Measurements from ENCODE around the gene ZNF20.
A peak's percentile ranks its signal among the peaks of the same experiment; 100 is the strongest.
"Not testable (repeated sequence)": the region's sequence is repeated elsewhere in the genome, so short reads cannot be mapped to it uniquely, and the experiment has no call there.

Gene ZNF20

DNA sequence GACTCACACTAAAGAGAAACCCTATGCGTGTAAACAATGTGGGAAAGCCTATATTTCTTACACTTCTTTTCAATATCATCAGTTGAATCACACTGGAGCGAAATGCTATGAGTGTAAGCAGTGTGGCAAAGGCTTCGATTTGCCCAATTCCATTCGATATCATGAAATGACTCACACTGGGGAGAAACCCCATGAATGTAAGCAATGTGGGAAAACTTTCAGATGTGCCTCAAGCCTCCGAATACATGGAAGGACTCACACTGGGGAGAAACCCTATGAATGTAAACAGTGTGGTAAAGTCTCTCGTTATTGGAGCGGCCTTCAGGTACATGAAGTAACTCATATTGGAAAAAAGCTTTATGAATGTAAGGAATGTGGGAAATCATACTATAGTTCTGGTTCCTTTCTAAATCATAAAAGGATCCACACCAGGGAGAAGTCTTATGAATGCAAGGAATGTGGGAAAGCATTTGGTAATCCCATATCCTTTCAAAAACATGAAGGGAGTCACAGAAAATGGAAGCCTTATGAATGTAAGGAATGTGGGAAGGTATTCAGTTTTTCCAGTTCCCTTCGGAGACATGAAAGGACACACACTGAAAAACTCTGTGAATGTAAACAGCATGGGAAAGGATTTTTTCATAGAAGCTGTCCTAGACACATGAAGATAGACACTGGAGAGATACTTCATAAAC, 28.1 kb downstream of the ZNF20 start:
- DNase-seq, result no peak

DNA sequence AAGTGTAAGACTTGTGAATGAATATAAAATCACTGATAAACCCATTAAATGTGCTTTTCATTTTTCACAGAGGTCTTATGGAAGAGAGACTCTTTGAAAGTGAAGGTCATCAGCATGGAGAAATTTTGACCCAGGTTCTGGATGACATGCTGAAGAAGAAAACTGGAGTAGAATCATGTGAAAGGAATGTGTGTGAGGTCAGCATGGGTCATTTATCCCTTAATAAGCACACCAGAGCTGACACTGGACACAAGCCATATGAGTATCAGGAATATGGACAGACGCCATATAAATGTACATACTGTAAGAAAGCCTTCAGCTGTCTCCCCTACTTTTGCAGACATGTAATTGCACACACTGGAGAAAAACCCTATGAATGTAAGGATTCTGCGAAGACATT, 29.0 kb downstream of the ZNF20 start:
- no peak for DNase-seq

GRCh38 chr19:12103909-12104308, 36.2 kb downstream of the ZNF20 start:
- DNase-seq, result not testable (repeated sequence)

DNA sequence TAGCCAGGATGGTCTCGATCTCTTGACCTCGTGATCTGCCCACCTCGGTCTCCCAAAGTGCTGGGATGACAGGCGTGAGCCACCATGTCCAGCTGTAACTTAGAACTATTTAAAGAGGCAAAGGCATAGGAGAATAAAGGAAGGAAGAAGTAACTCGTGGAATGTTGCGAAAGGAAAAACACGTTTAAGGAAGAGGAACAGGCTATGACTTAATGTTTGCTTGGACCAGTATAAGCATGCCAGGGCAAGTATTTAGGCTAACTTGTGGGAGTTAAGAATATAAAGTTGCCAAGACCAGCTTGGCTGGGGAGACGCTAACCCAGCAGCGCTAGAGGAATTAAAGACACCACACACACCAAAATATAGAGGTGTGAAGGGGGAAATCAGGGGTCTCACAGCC, 42.1 kb downstream of the ZNF20 start:
- no peak for DNase-seq

GRCh38 chr19:12095111-12095790, 44.9 kb downstream of the ZNF20 start:
- no peak for DNase-seq

GRCh38 chr19:12093777-12094176, 46.4 kb downstream of the ZNF20 start:
- DNase-seq, result no peak

GRCh38 chr19:12092956-12093355, 47.2 kb downstream of the ZNF20 start:
- DNase-seq, result no peak

DNA sequence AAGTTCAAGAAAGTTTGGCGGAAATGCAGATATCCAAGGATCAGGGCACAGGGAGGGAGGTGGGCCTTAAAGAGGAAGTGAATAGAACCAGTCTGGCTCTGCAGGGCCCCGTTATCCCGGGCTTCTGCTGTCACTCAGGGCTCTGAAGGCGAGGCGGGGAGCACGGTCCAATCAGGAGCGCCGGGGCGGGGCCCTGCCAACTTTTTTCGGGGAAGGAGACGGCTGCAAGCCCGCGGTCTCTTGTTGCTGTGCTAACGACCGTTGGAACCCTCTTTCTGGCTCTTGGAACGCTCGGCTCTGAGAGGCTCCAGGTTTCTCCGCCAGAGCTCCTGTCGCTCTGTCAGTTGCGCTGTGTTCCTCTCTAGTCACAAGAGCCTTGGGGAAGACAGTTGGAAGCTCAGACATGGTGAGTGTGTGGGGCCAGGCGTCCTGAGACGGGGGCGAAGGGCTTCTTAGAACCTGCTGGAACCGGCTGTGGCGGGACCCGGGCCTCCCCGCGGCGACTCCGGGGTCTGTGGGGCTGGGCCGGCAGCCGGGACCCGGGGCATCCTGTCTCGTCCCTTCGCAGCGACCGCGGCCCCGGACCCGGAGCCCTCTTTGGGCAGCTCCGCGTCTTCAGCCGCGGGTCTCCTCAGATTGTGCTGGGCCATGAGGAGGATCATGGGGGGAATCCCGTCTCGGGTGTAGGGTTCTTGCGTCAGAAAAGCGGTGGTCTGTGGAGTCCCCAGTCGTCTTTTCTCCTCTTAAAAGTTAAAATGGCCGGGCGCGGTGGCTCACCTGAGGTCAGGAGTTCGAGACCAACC, 47.9 kb downstream of the ZNF20 start:
- DNase-seq, result peak; percentile 83

DNA sequence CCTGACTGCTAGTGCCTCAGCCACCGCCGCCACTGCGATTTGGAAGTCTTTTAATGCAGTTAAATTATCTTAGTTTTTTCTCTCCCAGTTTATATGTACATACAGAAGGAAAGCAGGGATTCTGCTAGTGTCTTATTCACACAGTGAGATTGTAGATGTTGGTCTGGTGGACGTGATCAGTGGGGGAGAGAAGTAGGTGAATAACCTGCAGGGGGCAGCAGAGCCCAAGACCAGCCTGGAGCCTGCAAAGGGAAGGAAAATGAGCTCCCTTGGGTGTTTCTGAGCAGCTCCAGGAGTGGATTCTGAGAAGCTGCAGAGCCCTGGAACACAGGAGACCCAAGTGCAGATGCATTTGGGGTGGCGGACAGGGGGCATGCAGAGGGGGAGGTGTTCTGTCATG, 49.3 kb downstream of the ZNF20 start:
- DNase-seq, result no peak

DNA sequence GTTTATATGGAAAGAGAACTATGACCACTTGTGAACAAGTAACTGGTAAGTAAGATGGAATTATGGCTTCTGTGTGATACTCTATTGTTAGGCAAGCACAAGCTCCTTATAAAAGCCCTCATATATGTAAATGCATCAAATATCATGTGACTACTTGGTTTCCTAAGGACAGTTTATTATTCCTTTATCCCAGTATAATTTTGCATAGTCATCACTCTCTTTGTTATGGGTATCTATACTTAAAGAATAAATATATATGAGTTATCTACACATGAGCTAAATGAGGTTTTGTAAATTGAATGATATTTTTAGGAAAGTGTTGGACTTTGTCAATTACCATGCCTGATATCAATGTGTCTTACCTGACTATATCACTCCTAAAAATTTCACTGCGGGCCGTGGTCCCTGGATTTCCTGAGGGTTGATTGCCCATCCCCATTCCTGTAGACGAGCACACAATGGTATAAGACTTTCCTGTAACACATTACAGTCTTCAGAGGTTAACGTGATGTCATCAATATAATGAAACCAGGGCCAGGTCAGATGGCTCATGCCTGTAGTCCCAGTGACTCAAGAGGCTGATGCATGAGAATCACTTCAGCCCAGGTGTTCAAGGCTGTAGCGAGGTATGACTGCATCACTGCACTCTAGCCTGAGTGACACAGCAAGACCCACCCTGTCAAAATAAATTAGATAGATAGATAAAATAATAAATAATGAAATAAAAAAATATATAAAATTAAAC, 54.9 kb downstream of the ZNF20 start:
- no peak for DNase-seq

GRCh38 chr19:12083336-12083735, 56.8 kb downstream of the ZNF20 start:
- not testable (repeated sequence) for DNase-seq

Measured in DMS 273 treated with DMSO at 0.1 percent for 48 hours (cell line).